Astrocyte (in vitro differentiated cells and primary cell): Measurements from ENCODE around the gene SPPL2A.

Source experiments
- CTCF ChIP-seq: IDR thresholded peaks from 2 replicates; pipeline ENCODE4 v1.5.1; 2011; ENCODE audit warnings: low read depth, mild to moderate bottlenecking, inconsistent platforms, low read length, moderate library complexity; ENCODE audit not compliant: insufficient read depth
- EZH2 ChIP-seq: IDR thresholded peaks from 2 replicates; pipeline ENCODE4 v1.6.1; 2012; ENCODE audit warnings: mild to moderate bottlenecking, low read length, inconsistent platforms; ENCODE audit not compliant: insufficient read depth

DNA sequence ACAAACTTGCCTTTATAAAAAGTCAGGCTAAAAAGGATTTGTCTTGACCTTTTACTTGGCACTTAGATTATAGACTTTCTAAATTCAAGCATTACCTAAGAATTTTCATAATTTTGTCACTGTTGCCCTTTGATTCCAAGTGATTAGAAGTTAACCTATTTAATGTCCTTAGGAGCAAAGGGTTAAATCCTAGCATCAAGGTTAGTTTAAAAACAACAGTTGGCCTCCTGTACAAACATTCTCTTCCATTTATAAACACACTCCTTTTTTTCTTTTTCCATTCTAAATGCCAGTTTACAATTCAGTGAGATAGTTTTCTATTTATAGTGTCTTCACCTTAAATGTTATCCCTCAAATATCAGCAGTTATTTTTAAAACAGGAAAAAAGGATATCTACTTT lies 18.4 kb upstream of the SPPL2A start:
- TF ChIP-seq CTCF (no peak), EZH2 (no peak)
